HG02610 (cell line): ENCODE measurements around the gene TTC23.
"Not testable (repeated sequence)": the region's sequence is repeated elsewhere in the genome, so short reads cannot be mapped to it uniquely, and the experiment has no call there.

ENCODE experiments used
- ATAC-seq: cut with Tn5 transposase; IDR thresholded peaks from one replicate; pipeline ENCODE4 v1.9.1; 2021; ENCODE audit warnings: mild to moderate bottlenecking, moderate library complexity; ENCODE audit not compliant: unreplicated experiment

The TTC23 gene

GRCh38 chr15:99201408-99202175 lies 47.8 kb downstream of the TTC23 start:
- ATAC-seq, result no peak

- no peak for ATAC-seq
Observed at GRCh38 chr15:99197856-99198255, 51.5 kb downstream of the TTC23 start.

GRCh38 chr15:99192181-99192580 lies 57.2 kb downstream of the TTC23 start:
- ATAC-seq, result not testable (repeated sequence)

- ATAC-seq, result no peak
Observed at GRCh38 chr15:99187936-99188335, 61.4 kb downstream of the TTC23 start.

GRCh38 chr15:99185414-99186130 lies 63.8 kb downstream of the TTC23 start:
- ATAC-seq, result no peak

GRCh38 chr15:99182791-99183190 lies 66.6 kb downstream of the TTC23 start:
- ATAC-seq, result no peak

- no peak for ATAC-seq
Observed at GRCh38 chr15:99181545-99181971, 67.8 kb downstream of the TTC23 start.

- ATAC-seq, result no peak
Observed at GRCh38 chr15:99180964-99181306, 68.4 kb downstream of the TTC23 start.

- no peak for ATAC-seq
Observed at GRCh38 chr15:99180086-99180963, 69.1 kb downstream of the TTC23 start.

- ATAC-seq, result no peak
Observed at GRCh38 chr15:99177679-99178078, 71.7 kb downstream of the TTC23 start.

- no peak for ATAC-seq
Observed at GRCh38 chr15:99176757-99177156, 72.6 kb downstream of the TTC23 start.

- no peak for ATAC-seq
Observed at GRCh38 chr15:99174567-99175395, 74.6 kb downstream of the TTC23 start.

GRCh38 chr15:99172989-99173388 lies 76.4 kb downstream of the TTC23 start:
- ATAC-seq, result no peak

- ATAC-seq, result no peak
Observed at GRCh38 chr15:99172171-99172570, 77.2 kb downstream of the TTC23 start.

GRCh38 chr15:99170476-99171065 lies 78.8 kb downstream of the TTC23 start:
- no peak for ATAC-seq

- no peak for ATAC-seq
Observed at GRCh38 chr15:99169769-99170311, 79.5 kb downstream of the TTC23 start.

- ATAC-seq, result no peak
Observed at GRCh38 chr15:99168601-99169580, 80.5 kb downstream of the TTC23 start.

GRCh38 chr15:99167640-99168039 lies 81.7 kb downstream of the TTC23 start:
- peak; percentile 81 for ATAC-seq

- no peak for ATAC-seq
Observed at GRCh38 chr15:99167201-99167600, 82.2 kb downstream of the TTC23 start.
